ENCODE data around the gene MLN.

The MLN gene

GRCh38 chr6:33803571-33804053, at the start of gene MLN:
TSS of gene MLN (minus strand) at chr6:33804003. CDS start at chr6:33801163, 2,840 bp downstream.
- DNase-seq (ENCODE audit: low spot score): no peak

GRCh38 chr6:33853026-33853425, 49.2 kb upstream of the MLN start:
- no peak for DNase-seq (ENCODE audit: low spot score)

GRCh38 chr6:33851959-33852358, 48.2 kb upstream of the MLN start:
- DNase-seq (ENCODE audit: low spot score): no peak

- DNase-seq (ENCODE audit: low spot score): no peak
These were observed 47.2 kb upstream of the MLN start for GRCh38 chr6:33850869-33851541.

- DNase-seq (ENCODE audit: low spot score): no peak
These were observed 46.5 kb upstream of the MLN start for GRCh38 chr6:33850296-33850695.

GRCh38 chr6:33849500-33850075, 45.8 kb upstream of the MLN start:
- DNase-seq (ENCODE audit: low spot score): no peak

- DNase-seq (ENCODE audit: low spot score): no peak
These were observed 44.7 kb upstream of the MLN start for GRCh38 chr6:33848484-33848883.

GRCh38 chr6:33847867-33848266, 44.1 kb upstream of the MLN start:
- no peak for DNase-seq (ENCODE audit: low spot score)

- no peak for DNase-seq (ENCODE audit: low spot score)
These were observed 43.3 kb upstream of the MLN start for GRCh38 chr6:33847078-33847477.

GRCh38 chr6:33846226-33846625, 42.4 kb upstream of the MLN start:
- DNase-seq (ENCODE audit: low spot score): no peak

- DNase-seq (ENCODE audit: low spot score): no peak
These were observed 41.4 kb upstream of the MLN start for GRCh38 chr6:33845031-33845745.

GRCh38 chr6:33843131-33844121, 39.6 kb upstream of the MLN start:
- no peak for DNase-seq (ENCODE audit: low spot score)

GRCh38 chr6:33841868-33842267, 38.1 kb upstream of the MLN start:
- DNase-seq (ENCODE audit: low spot score): no peak

GRCh38 chr6:33841070-33841469, 37.3 kb upstream of the MLN start:
- DNase-seq (ENCODE audit: low spot score): no peak

GRCh38 chr6:33840048-33840926, 36.5 kb upstream of the MLN start:
- no peak for DNase-seq (ENCODE audit: low spot score)

GRCh38 chr6:33839399-33840047, 35.7 kb upstream of the MLN start:
- no peak for DNase-seq (ENCODE audit: low spot score)

GRCh38 chr6:33838983-33839382, 35.2 kb upstream of the MLN start:
- no peak for DNase-seq (ENCODE audit: low spot score)

GRCh38 chr6:33837971-33838665, 34.3 kb upstream of the MLN start:
- DNase-seq (ENCODE audit: low spot score): no peak

GRCh38 chr6:33836806-33837469, 33.1 kb upstream of the MLN start:
- DNase-seq (ENCODE audit: low spot score): no peak

Data from left forelimb (tissue), 1 donor.